Measurements from ENCODE around the gene PIAS3.

DNA sequence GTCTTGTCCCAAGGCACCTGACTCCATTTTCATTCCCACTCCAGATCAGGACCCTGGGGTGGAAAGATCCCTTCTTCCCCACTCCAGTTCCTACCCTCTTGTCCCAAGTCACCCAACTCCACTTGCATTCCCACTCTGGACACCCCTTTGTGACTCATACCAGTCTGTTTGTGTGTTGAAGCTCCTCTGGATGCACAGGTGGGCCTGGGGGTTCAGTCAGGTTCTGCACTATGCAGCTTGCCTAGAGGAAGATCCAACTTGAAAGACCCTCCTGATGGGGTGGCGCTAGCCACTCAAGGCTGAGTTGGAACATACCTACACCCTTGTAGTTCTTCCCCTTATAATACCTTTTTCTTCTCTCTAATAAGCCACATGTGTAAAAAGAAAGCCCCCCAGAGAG is 36.6 kb upstream of the PIAS3 start:
- TF ChIP-seq, protein P1, sequence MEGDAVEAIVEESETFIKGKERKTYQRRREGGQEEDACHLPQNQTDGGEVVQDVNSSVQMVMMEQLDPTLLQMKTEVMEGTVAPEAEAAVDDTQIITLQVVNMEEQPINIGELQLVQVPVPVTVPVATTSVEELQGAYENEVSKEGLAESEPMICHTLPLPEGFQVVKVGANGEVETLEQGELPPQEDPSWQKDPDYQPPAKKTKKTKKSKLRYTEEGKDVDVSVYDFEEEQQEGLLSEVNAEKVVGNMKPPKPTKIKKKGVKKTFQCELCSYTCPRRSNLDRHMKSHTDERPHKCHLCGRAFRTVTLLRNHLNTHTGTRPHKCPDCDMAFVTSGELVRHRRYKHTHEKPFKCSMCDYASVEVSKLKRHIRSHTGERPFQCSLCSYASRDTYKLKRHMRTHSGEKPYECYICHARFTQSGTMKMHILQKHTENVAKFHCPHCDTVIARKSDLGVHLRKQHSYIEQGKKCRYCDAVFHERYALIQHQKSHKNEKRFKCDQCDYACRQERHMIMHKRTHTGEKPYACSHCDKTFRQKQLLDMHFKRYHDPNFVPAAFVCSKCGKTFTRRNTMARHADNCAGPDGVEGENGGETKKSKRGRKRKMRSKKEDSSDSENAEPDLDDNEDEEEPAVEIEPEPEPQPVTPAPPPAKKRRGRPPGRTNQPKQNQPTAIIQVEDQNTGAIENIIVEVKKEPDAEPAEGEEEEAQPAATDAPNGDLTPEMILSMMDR (IDR thresholded peaks at IDR 0.05), result no peak
- TF ChIP-seq POLR2AphosphoS5 (IDR thresholded peaks at IDR 0.05) (no peak), EP300 (IDR thresholded peaks at IDR 0.05) (no peak), POLR2A (IDR thresholded peaks at IDR 0.05) (no peak)

Data from sigmoid colon (tissue), 4 donors.